ENCODE measurements around the gene GPR42.

- no peak for TF ChIP-seq POLR2A (IDR thresholded peaks at IDR 0.05; ENCODE audit: low read length)
- no peak for TF ChIP-seq KDM1A (IDR thresholded peaks at IDR 0.05; ENCODE audit: low read depth)
- no peak for TF ChIP-seq CHD2 (IDR thresholded peaks at IDR 0.05; ENCODE audit: low read length, partially characterized antibody)
- no peak for TF ChIP-seq SREBF2 (IDR thresholded peaks at IDR 0.05)
- TF ChIP-seq RAD21 (conservative IDR thresholded peaks at IDR 0.05 in 1 of 2, IDR thresholded peaks at IDR 0.05 in 1 of 2) = no peak
- TF ChIP-seq PBX3 (IDR thresholded peaks at IDR 0.05) = no peak
- no peak for TF ChIP-seq CTCF (IDR thresholded peaks at IDR 0.05)
- TF ChIP-seq HES2 (IDR thresholded peaks at IDR 0.05) = no peak
These were observed 11.1 kb downstream of the GPR42 start for GRCh38 chr19:35381926-35382325.
